ENCODE results near the gene IFI27. TPM values are rescaled to one million over a fixed set of nuclear protein-coding genes. Genes with fewer than 3 reads are reported as not detected.

The IFI27 gene
- total RNA-seq, 4 donors from 2014 or later, result 88.0 to 293 (median 180) TPM

DNA sequence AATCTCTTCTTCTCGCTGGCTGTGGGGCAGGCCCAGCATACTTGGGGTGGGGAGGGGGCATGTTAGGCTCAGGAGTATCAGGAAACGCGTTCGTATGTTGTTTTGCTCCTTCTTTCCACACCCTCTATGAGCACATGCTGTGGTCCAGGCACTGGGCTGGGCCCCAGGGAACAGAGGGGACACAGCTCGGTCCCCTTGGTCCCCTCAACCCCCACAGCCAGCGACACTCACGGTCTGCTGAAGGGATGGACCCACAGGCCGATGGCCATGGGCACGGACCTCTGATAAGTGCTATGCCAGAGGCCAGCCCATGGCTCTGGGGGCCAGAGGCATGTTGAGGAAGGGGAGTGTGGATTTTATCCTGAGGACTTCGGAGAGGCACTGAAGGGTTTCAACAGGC, 6.2 kb downstream of the IFI27 start:
- TF ChIP-seq POLR2AphosphoS5 (IDR thresholded peaks at IDR 0.05), result no peak
- TF ChIP-seq, protein P1, sequence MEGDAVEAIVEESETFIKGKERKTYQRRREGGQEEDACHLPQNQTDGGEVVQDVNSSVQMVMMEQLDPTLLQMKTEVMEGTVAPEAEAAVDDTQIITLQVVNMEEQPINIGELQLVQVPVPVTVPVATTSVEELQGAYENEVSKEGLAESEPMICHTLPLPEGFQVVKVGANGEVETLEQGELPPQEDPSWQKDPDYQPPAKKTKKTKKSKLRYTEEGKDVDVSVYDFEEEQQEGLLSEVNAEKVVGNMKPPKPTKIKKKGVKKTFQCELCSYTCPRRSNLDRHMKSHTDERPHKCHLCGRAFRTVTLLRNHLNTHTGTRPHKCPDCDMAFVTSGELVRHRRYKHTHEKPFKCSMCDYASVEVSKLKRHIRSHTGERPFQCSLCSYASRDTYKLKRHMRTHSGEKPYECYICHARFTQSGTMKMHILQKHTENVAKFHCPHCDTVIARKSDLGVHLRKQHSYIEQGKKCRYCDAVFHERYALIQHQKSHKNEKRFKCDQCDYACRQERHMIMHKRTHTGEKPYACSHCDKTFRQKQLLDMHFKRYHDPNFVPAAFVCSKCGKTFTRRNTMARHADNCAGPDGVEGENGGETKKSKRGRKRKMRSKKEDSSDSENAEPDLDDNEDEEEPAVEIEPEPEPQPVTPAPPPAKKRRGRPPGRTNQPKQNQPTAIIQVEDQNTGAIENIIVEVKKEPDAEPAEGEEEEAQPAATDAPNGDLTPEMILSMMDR (IDR thresholded peaks at IDR 0.05), result no peak
- no peak for TF ChIP-seq EP300 (IDR thresholded peaks at IDR 0.05)
- TF ChIP-seq POLR2A (IDR thresholded peaks at IDR 0.05; ENCODE audit: low read depth), result no peak
- peaks cover 0 to 23% (median 19%) of the 10 kb centered on the region in 4 donors for H3K9me3 ChIP-seq
- peaks cover 22 to 27% (median 23%) of the 10 kb centered on the region in 4 donors for H3K4me1 ChIP-seq
- peaks cover 0 to 8% (median 3%) of the 10 kb centered on the region in 4 donors for H3K36me3 ChIP-seq
- H3K27me3 ChIP-seq, result peaks cover 0 to 7% (median 0%) of the 10 kb centered on the region in 4 donors
- WGBS, result 89% methylated on average over 6 of the region's 10 CpGs
- no peak overlapping the region for H3K4me3 ChIP-seq
- no peak for DNase-seq (ENCODE audit: extremely low spot score)
- intact Hi-C loops (cut with DNase I), result no loop called here
- no peak overlapping the region for H3K27ac ChIP-seq (replicated peaks in 1 of 4)

DNA sequence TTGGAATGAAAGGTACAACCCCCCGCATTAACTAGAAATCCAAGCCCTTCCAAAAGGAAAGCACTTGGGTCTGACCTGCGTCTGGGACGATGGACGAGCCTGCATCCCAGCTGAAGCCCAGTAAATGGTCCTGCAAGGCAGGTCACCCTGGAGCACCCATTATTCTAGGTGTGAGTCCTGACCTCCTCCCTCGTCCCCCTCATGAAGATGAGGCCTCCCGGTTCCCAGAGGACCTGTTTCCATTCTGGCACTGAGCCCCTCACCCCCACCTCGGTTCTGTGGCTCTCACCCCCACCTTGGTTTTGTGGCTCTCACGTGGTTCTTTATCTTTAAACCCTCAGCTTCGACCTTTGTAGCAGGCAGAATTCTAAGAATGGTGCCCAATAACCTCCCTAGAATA, 7.3 kb downstream of the IFI27 start:
- H3K36me3 ChIP-seq, result peaks cover 0 to 8% (median 3%) of the 10 kb centered on the region in 4 donors
- H3K4me3 ChIP-seq, result no peak overlapping the region
- DNase-seq (ENCODE audit: extremely low spot score), result no peak
- H3K4me1 ChIP-seq, result peaks cover 20 to 27% (median 21%) of the 10 kb centered on the region in 4 donors
- H3K27me3 ChIP-seq, result peaks cover 0 to 7% (median 0%) of the 10 kb centered on the region in 4 donors
- intact Hi-C loops (cut with DNase I), result no loop called here
- WGBS, result 85% methylated on average over 9 of the region's 9 CpGs
- peaks cover 0 to 23% (median 19%) of the 10 kb centered on the region in 4 donors for H3K9me3 ChIP-seq
- TF ChIP-seq EP300 (IDR thresholded peaks at IDR 0.05) (no peak), POLR2A (IDR thresholded peaks at IDR 0.05; ENCODE audit: low read depth) (no peak), POLR2AphosphoS5 (IDR thresholded peaks at IDR 0.05) (no peak)
- TF ChIP-seq, protein P1 (IDR thresholded peaks at IDR 0.05), result no peak
- H3K27ac ChIP-seq (replicated peaks in 1 of 4), result no peak overlapping the region

DNA sequence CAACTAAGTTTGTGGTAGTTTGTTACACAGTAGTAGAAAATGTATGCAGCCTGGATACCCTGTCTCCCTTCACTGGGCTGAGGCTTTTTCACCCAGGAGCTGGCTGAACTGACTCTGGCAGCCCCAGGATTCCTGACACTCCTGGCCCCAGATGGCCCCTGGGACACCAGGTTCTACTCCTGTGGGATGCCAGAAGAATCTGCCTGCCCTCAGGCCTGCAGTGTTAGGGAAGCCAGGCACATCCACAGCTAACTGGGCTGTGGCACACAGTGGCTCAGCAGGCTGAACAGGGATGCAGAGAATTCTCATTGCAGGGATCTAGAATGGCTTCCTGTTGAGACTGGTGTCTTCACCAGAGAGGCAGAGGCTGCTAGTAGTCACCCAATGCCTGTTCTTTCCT, 8.5 kb downstream of the IFI27 start:
- peaks cover 0 to 23% (median 19%) of the 10 kb centered on the region in 4 donors for H3K9me3 ChIP-seq
- H3K4me1 ChIP-seq, result peaks cover 8 to 16% (median 10%) of the 10 kb centered on the region in 4 donors
- H3K4me3 ChIP-seq, result no peak overlapping the region
- peaks cover 0 to 8% (median 3%) of the 10 kb centered on the region in 4 donors for H3K36me3 ChIP-seq
- TF ChIP-seq, protein P1 (IDR thresholded peaks at IDR 0.05), result no peak
- TF ChIP-seq EP300 (IDR thresholded peaks at IDR 0.05) (no peak), POLR2AphosphoS5 (IDR thresholded peaks at IDR 0.05) (no peak), POLR2A (IDR thresholded peaks at IDR 0.05; ENCODE audit: low read depth) (no peak)
- DNase-seq (ENCODE audit: extremely low spot score), result no peak
- H3K27me3 ChIP-seq, result peaks cover 0 to 7% (median 0%) of the 10 kb centered on the region in 4 donors
- intact Hi-C loops (cut with DNase I), result no loop called here
- H3K27ac ChIP-seq (replicated peaks in 1 of 4), result no peak overlapping the region

DNA sequence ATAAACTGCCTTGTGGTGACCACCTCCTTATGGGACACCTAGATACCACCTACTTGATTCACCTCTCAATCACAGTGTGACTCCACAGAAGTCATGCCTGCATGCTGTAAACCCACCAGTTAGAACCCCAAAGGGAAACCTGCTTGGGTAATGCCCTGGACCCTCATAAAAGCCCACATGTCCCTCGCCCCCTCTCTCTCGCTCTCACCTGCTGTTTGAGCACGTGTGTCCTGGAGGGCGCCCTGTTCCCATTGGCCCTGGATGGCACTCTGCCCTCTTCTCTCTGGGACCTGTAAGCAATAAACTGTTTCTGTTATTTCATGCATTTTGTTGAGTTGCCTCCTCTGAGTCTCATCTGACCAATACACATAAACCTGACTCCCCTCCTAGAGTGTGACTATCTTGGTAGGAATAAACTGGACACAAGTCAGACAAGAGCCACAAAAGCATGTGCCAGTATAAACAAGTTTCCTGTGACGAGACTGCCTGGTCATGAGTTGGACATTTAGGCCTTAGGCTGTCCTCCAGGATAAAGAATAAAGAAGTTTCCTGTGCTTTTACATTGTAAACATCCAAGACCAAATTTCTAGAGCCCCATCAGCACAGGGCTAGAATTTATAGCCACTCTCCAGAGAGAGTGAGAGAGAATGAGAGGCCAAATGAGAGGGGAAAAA, 10.3 kb downstream of the IFI27 start:
- no peak for TF ChIP-seq POLR2AphosphoS5 (IDR thresholded peaks at IDR 0.05)
- TF ChIP-seq, protein P1 (IDR thresholded peaks at IDR 0.05), result no peak
- no peak for TF ChIP-seq EP300 (IDR thresholded peaks at IDR 0.05)
- TF ChIP-seq POLR2A (IDR thresholded peaks at IDR 0.05; ENCODE audit: low read depth), result no peak
- H3K4me3 ChIP-seq, result no peak overlapping the region
- peaks cover 0 to 6% (median 3%) of the 10 kb centered on the region in 4 donors for H3K36me3 ChIP-seq
- peaks cover 0 to under 1% (median under 1%) of the 10 kb centered on the region in 4 donors for H3K4me1 ChIP-seq
- no peak for DNase-seq (ENCODE audit: extremely low spot score)
- no peak overlapping the region for H3K27ac ChIP-seq (replicated peaks in 1 of 4)
- peaks cover 0 to 4% (median 0%) of the 10 kb centered on the region in 4 donors for H3K27me3 ChIP-seq
- peaks cover 0 to 23% (median 19%) of the 10 kb centered on the region in 4 donors for H3K9me3 ChIP-seq
- 81% methylated on average over 5 of the region's 5 CpGs for WGBS
- intact Hi-C loops (cut with DNase I), result no loop called here
